K562 (cell line): ENCODE data around the gene CMTM8. TPM values are rescaled to one million over a fixed set of nuclear protein-coding genes. Genes with fewer than 3 reads are reported as not detected.

ENCODE experiments used
- ATAC-seq: fragments of 200-7000 bp; cut with Tn5 transposase; 3 replicates; pipeline ENCODE4 v1.9.1; 2020; ENCODE audit warnings: moderate library complexity
- BruUV-seq: library from RNA; stranded (reverse); fragments of 400-500 nt; replicated peaks from 2 replicates; lab custom pipeline; 2021; lab: Mats Ljungman, UMichigan
- CTCF ChIA-PET: fragments of 300-600 bp; formaldehyde crosslinking; extraction: SDS; loops from one replicate; lab custom pipeline; 2021; ENCODE audit warnings: low intra/inter-chr PET ratio; lab: Yijun Ruan, JAX
- POLR2A ChIA-PET: fragments of 300-600, 350-650 bp; sonication (Branson Sonifier 250); formaldehyde crosslinking; extraction: SDS; loops from one replicate; lab custom pipeline; 2021; ENCODE audit warnings: antibody characterized with exemption, inconsistent platforms; lab: Yijun Ruan, JAX
- DNase-seq, 4 experiments: peaks; one replicate each; pipeline versions ENCODE4 v3.0.0 to v3.0.0-alpha.2; 2011 to 2018; ENCODE audit warnings: low spot score in 3 of 4, mixed read lengths in 3 of 4; ENCODE audit errors: extremely low read depth in 1 of 4
- FAIRE-seq: peaks from 2 replicates; lab custom pipeline; 2011; peaks lifted over from hg19 to GRCh38; lab: Jason Lieb, UNC
- H2AFZ ChIP-seq: 2 replicates; pipeline ENCODE4 v1.6.0; 2011; ENCODE audit warnings: low read depth, low read length, control low read depth, inconsistent platforms
- H3K27ac ChIP-seq: fragments of 200-600 bp; 3 replicates; pipeline ENCODE4 v1.8.0; 2011; ENCODE audit warnings: low read depth, mild to moderate bottlenecking, control low read depth, inconsistent platforms, low read length, moderate library complexity, mixed read lengths; ENCODE audit errors: extremely low read depth
- H3K27me3 ChIP-seq, 2 experiments: fragments of 300-600 bp in 1 of 2; 2 replicates in 1 of 2; 3 replicates in 1 of 2; pipeline versions ENCODE4 v1.6.0 to v1.8.0; 2011; ENCODE audit warnings: inconsistent platforms in 2 of 2, low read length in 2 of 2, mild to moderate bottlenecking in 1 of 2, mixed read lengths in 1 of 2, moderate library complexity in 1 of 2; ENCODE audit not compliant: control insufficient read depth in 2 of 2, insufficient read depth in 2 of 2
- H3K36me3 ChIP-seq: fragments of 300-600 bp; 3 replicates; pipeline ENCODE4 v1.8.0; 2011; ENCODE audit warnings: mild to moderate bottlenecking, low read length, inconsistent platforms; ENCODE audit not compliant: control insufficient read depth, insufficient read depth
- H3K4me1 ChIP-seq, 2 experiments: fragments of 200-600 bp in 1 of 2; replicated peaks in 1 of 2; 2 replicates in 1 of 2; 3 replicates in 1 of 2; pipeline versions ENCODE4 v1.5.1 to v1.8.0; 2011; ENCODE audit warnings: inconsistent platforms in 2 of 2, low read length in 2 of 2, mild to moderate bottlenecking in 1 of 2, mixed read lengths in 1 of 2, moderate library complexity in 1 of 2; ENCODE audit not compliant: control insufficient read depth in 2 of 2, insufficient read depth in 2 of 2
- H3K4me2 ChIP-seq: 2 replicates; pipeline ENCODE4 v1.6.1; 2011; ENCODE audit warnings: low read length, control low read depth, inconsistent platforms, mixed read lengths; ENCODE audit not compliant: insufficient read depth
- H3K4me3 ChIP-seq: fragments of 200-600 bp; sonication (generic), shearing (Covaris generic); 2 replicates; pipeline ENCODE4 v1.5.1; 2016; ENCODE audit warnings: control low read depth, inconsistent platforms
- H3K79me2 ChIP-seq: fragments of 200-600 bp; 3 replicates; pipeline ENCODE4 v1.8.0; 2011; ENCODE audit warnings: low read length, inconsistent platforms; ENCODE audit not compliant: control insufficient read depth, insufficient read depth
- H3K9ac ChIP-seq, 2 experiments: 2 replicates each; pipeline versions ENCODE4 v1.6.0 to v1.6.1; 2011; ENCODE audit warnings: low read depth in 2 of 2, low read length in 2 of 2, control low read depth in 1 of 2, inconsistent platforms in 1 of 2, mild to moderate bottlenecking in 1 of 2, mixed read lengths in 1 of 2; ENCODE audit not compliant: insufficient read depth in 1 of 2
- H3K9me1 ChIP-seq: one replicate; pipeline ENCODE4 v1.6.0; 2011; ENCODE audit warnings: inconsistent platforms, mild to moderate bottlenecking, low read length, moderate library complexity; ENCODE audit not compliant: control insufficient read depth, insufficient read depth
- H3K9me3 ChIP-seq: replicated peaks from 2 replicates; pipeline ENCODE4 v1.5.1; 2011; ENCODE audit warnings: low read depth, low read length, inconsistent platforms; ENCODE audit not compliant: control insufficient read depth, insufficient read depth
- H4K20me1 ChIP-seq: replicated peaks from 2 replicates; pipeline ENCODE4 v1.6.1; 2011; ENCODE audit warnings: low read length, inconsistent platforms, mixed read lengths; ENCODE audit not compliant: control insufficient read depth, insufficient read depth
- IRF9 ChIP-seq: fragments of 450-650 bp; IDR thresholded peaks from 2 replicates; pipeline ENCODE4 v1.6.1; 2016; ENCODE audit warnings: missing biosample characterization, missing genetic modification characterization
- MBD2 ChIP-seq: sonication (generic); IDR thresholded peaks from 2 replicates; pipeline ENCODE4 v1.6.1; 2016; ENCODE audit warnings: low read depth, borderline replicate concordance
- MCM3 ChIP-seq: fragments of 450-650 bp; IDR thresholded peaks from 2 replicates; pipeline ENCODE4 v1.6.1; 2016
- OTX1 ChIP-seq: fragments of 450-650 bp; formaldehyde crosslinking; IDR thresholded peaks from 2 replicates; pipeline ENCODE4 v1.4.0; 2022; ENCODE audit warnings: mild to moderate bottlenecking
- PBX2 ChIP-seq, 2 experiments: IDR thresholded peaks in 1 of 2; conservative IDR thresholded peaks in 1 of 2; 2 replicates each; pipeline ENCODE4 v1.6.1; 2016; ENCODE audit warnings: low read depth in 2 of 2, mild to moderate bottlenecking in 1 of 2, missing compliant biosample characterization in 1 of 2, missing genetic modification characterization in 1 of 2, moderate library complexity in 1 of 2
- PRPF4 ChIP-seq: fragments of 200-400 bp; formaldehyde crosslinking; IDR thresholded peaks from one replicate; pipeline ENCODE4 v1.6.1; 2017; ENCODE audit warnings: low read length, low read depth, mild to moderate bottlenecking; ENCODE audit not compliant: insufficient read depth, poor library complexity, severe bottlenecking
- RERE ChIP-seq: sonication (generic); formaldehyde crosslinking; IDR thresholded peaks from 2 replicates; pipeline ENCODE4 v1.8.0; 2023; ENCODE audit warnings: missing genetic modification reagents, mild to moderate bottlenecking, borderline replicate concordance
- RUNX1 ChIP-seq: sonication (generic); IDR thresholded peaks from 2 replicates; pipeline ENCODE4 v1.6.1; 2016; ENCODE audit warnings: antibody characterized with exemption, low read depth
- TCFL5 ChIP-seq: fragments of 250-450 bp; sonication (Bioruptor Pico); conservative IDR thresholded peaks from 2 replicates; pipeline ENCODE4 v1.6.1; 2021; ENCODE audit warnings: mild to moderate bottlenecking, moderate library complexity, matching md5 sums
- ZFP36 ChIP-seq: fragments of 150-350 bp; IDR thresholded peaks from 2 replicates; pipeline ENCODE4 v1.6.1; 2018; ENCODE audit warnings: low read length, low read depth; ENCODE audit not compliant: partially characterized antibody
- ZNF398 ChIP-seq: fragments of 250-450 bp; sonication (Bioruptor Pico); IDR thresholded peaks from 2 replicates; pipeline ENCODE4 v1.8.0; 2021; ENCODE audit warnings: moderate library complexity, mild to moderate bottlenecking, inconsistent platforms
- WGBS: fragments of 100-300 bp; shearing (Covaris generic); methylation state at CpG from one replicate; pipeline ENCODE4 v1.1.6; 2016; ENCODE audit warnings: low coverage, mixed read lengths; ENCODE audit not compliant: insufficient coverage; ENCODE audit errors: missing lambda C conversion rate; 5-methylcytosine and 5-hydroxymethylcytosine counted together
- in situ Hi-C: fragments of 300-500 bp; cut with MboI; formaldehyde crosslinking; loops from 4 replicates; pipeline ENCODE4 v1.15.0; 2018; ENCODE audit warnings: inconsistent platforms, mixed read lengths
- intact Hi-C: fragments of 100-400 bp; cut with micrococcal nuclease; formaldehyde crosslinking; loops from 2 replicates; pipeline ENCODE4 v1.14.2; 2022
- polyA plus RNA-seq, 8 experiments: library from polyadenylated mRNA; depleted of rRNA in 4 of 8; stranded (reverse) in 5 of 8; unstranded in 3 of 8; fragments of >200 nt; fragmentation: Nextera tagmentation in 2 of 8; fragmentation: Illumina TruSeq in 1 of 8; extraction: Ambion mirVana in 2 of 8; extraction: Trizol in 1 of 8; gene quantifications; 2 replicates each; pipeline versions ENCODE4 v1.2.1 to v1.2.3, GENCODE V29; 2011 to 2014; ENCODE audit warnings: inconsistent platforms in 1 of 8, missing spikeins in 1 of 8
- total RNA-seq, 7 experiments: library from RNA; depleted of rRNA in 6 of 7; stranded (reverse); fragments of >200 nt in 6 of 7; fragmentation: Illumina TruSeq in 2 of 7; extraction: Trizol in 2 of 7; gene quantifications; 2 replicates each; pipeline versions ENCODE4 v1.2.1 to v1.2.3, GENCODE V29; 2011 to 2021; ENCODE audit warnings: low replicate concordance in 1 of 7

CMTM8 gene
- total and polyA plus RNA-seq, 9 of the 15 experiments (the other 6 are each of a cell fraction or from before 2014, with no cell fraction given) = not detected

GRCh38 chr3:32243519-32243918 lies 5.0 kb downstream of the CMTM8 start:
- H3K4me3 ChIP-seq = no peak overlapping the region
- no peaks in the 10 kb centered on the region for H3K79me2 ChIP-seq
- H4K20me1 ChIP-seq = no peaks in the 10 kb centered on the region
- no TSS peak for BruUV-seq
- intact Hi-C loops = no loop called here
- POLR2A ChIA-PET = interaction anchor here (0.6 kb wide), 1 partner anchor 63 kb away, joined by 4 read pairs; no protein-coding TSS in a partner anchor
- peaks cover 0 to 7% of the 10 kb centered on the region in 2 experiments; a peak in 2 of 5 replicates for H3K4me1 ChIP-seq
- DNase-seq (no peak), ATAC-seq (no peak)
- CTCF ChIA-PET = no interaction called here
- H3K9ac ChIP-seq = no peak overlapping the region
- no peaks in the 10 kb centered on the region for H3K9me1 ChIP-seq
- no peak overlapping the region for H3K4me2 ChIP-seq
- 0% methylated on average over 2 of the region's 2 CpGs for WGBS
- TF ChIP-seq ZFP36 (no peak), PRPF4 (no peak), MCM3 (no peak), MBD2 (no peak), TCFL5 (CRISPR knock-in tag) (no peak), PBX2 (CRISPR knock-in tag; IDR thresholded peaks at IDR 0.05; ENCODE audit: low read depth) (no peak), PBX2 (tag; conservative IDR thresholded peaks at IDR 0.05; ENCODE audit: low read depth) (no peak), RUNX1 (no peak), ZNF398 (CRISPR knock-in tag) (no peak), RERE (CRISPR knock-in tag) (no peak), OTX1 (CRISPR knock-in tag) (no peak), IRF9 (tag) (no peak)
- TF ChIP-seq, all 486 proteins: peak for 0
- in situ Hi-C loops = no loop called here
- Histone ChIP-seq H3K36me3 (no peaks in the 10 kb centered on the region), H3K27ac (no peak overlapping the region), H2AFZ (no peak overlapping the region), H3K9me3 (no peaks in the 10 kb centered on the region), H3K27me3 (peaks cover 21 to 32% of the 10 kb centered on the region in 2 experiments; a peak in 3 of 5 replicates)
- no peak for FAIRE-seq
